Neural cell (in vitro differentiated cells): ENCODE results near the gene TFF2. TPM values are rescaled to one million over a fixed set of nuclear protein-coding genes. Genes with fewer than 3 reads are reported as not detected.

Experiments
- H2AFZ ChIP-seq: fragments of 200-600, 300-800 bp; sonication (generic), shearing (Covaris generic); 2 replicates; pipeline ENCODE4 v1.6.0; 2014; ENCODE audit warnings: low read depth, mild to moderate bottlenecking, antibody characterized with exemption, low read length, moderate library complexity
- H3F3A ChIP-seq: fragments of 200-600 bp; shearing (Covaris generic); 2 replicates; pipeline ENCODE4 v1.6.1; 2016; ENCODE audit warnings: mild to moderate bottlenecking, moderate library complexity, mixed read lengths, antibody characterized with exemption, low read length; ENCODE audit not compliant: insufficient read depth, poor library complexity, severe bottlenecking
- H3K27ac ChIP-seq: fragments of 200-600, 300-800 bp; sonication (generic), shearing (Covaris generic); 2 replicates; pipeline ENCODE4 v1.5.1; 2014; ENCODE audit warnings: mild to moderate bottlenecking, low read length, moderate library complexity
- H3K27me3 ChIP-seq: fragments of 300-800, 200-600 bp; sonication (generic), shearing (Covaris generic); 2 replicates; pipeline ENCODE4 v1.6.0; 2014; ENCODE audit warnings: mild to moderate bottlenecking, low read depth, low read length, moderate library complexity; ENCODE audit not compliant: insufficient read depth
- H3K36me3 ChIP-seq: fragments of 300-800, 200-600 bp; sonication (generic), shearing (Covaris generic); 2 replicates; pipeline ENCODE4 v1.5.1; 2014; ENCODE audit warnings: mild to moderate bottlenecking, antibody characterized with exemption, low read length, moderate library complexity; ENCODE audit not compliant: insufficient read depth
- H3K4me2 ChIP-seq: fragments of 300-800, 200-600 bp; sonication (generic), shearing (Covaris generic); 2 replicates; pipeline ENCODE4 v1.6.0; 2014; ENCODE audit warnings: mild to moderate bottlenecking, low read length
- H3K4me3 ChIP-seq: fragments of 300-800, 200-600 bp; sonication (generic), shearing (Covaris generic); 2 replicates; pipeline ENCODE4 v1.5.1; 2014; ENCODE audit warnings: mild to moderate bottlenecking, low read length, moderate library complexity
- H3K79me2 ChIP-seq: fragments of 200-600 bp; shearing (Covaris generic); replicated peaks from 2 replicates; pipeline ENCODE4 v1.6.0; 2014; ENCODE audit warnings: mild to moderate bottlenecking, low read length, moderate library complexity; ENCODE audit not compliant: insufficient read depth
- H3K9ac ChIP-seq: fragments of 300-800, 200-600 bp; sonication (generic), shearing (Covaris generic); 2 replicates; pipeline ENCODE4 v1.6.1; 2016; ENCODE audit warnings: mild to moderate bottlenecking, low read length, mixed read lengths
- H3K9me2 ChIP-seq: fragments of 200-600 bp; shearing (Covaris generic); 2 replicates; pipeline ENCODE4 v1.6.1; 2016; ENCODE audit warnings: mild to moderate bottlenecking, low read length, mixed read lengths; ENCODE audit not compliant: insufficient read depth
- H3K9me3 ChIP-seq: fragments of 200-600, 300-800 bp; sonication (generic), shearing (Covaris generic); 2 replicates; pipeline ENCODE4 v1.6.1; 2016; ENCODE audit warnings: mild to moderate bottlenecking, mixed run types, low read length, moderate library complexity, mixed read lengths
- H4K20me1 ChIP-seq: fragments of 200-600 bp; shearing (Covaris generic); 2 replicates; pipeline ENCODE4 v1.6.1; 2016; ENCODE audit warnings: mild to moderate bottlenecking, mixed run types; ENCODE audit not compliant: insufficient read depth
- EP300 ChIP-seq: fragments of 450-650 bp; conservative IDR thresholded peaks from 2 replicates; pipeline ENCODE4 v1.6.1; 2014; ENCODE audit warnings: antibody characterized with exemption, mild to moderate bottlenecking, moderate library complexity; ENCODE audit not compliant: poor library complexity, severe bottlenecking
- EZH2 ChIP-seq: fragments of 200-600, 300-800 bp; shearing (Covaris generic), sonication (generic); IDR thresholded peaks from 2 replicates; pipeline ENCODE4 v1.6.1; 2014; ENCODE audit warnings: antibody characterized with exemption, low read length, borderline replicate concordance, mild to moderate bottlenecking; ENCODE audit not compliant: insufficient read depth, poor library complexity, severe bottlenecking
- MXI1 ChIP-seq: fragments of 450-650 bp; conservative IDR thresholded peaks from 2 replicates; pipeline ENCODE4 v1.6.1; 2014; ENCODE audit warnings: antibody characterized with exemption, mild to moderate bottlenecking; ENCODE audit not compliant: poor library complexity, severe bottlenecking
- RAD21 ChIP-seq: fragments of 450-650 bp; conservative IDR thresholded peaks from 2 replicates; pipeline ENCODE4 v1.6.1; 2014; ENCODE audit warnings: antibody characterized with exemption, mild to moderate bottlenecking, moderate library complexity
- SMC3 ChIP-seq: fragments of 450-650 bp; conservative IDR thresholded peaks from 2 replicates; pipeline ENCODE4 v1.6.1; 2014; ENCODE audit warnings: antibody characterized with exemption, mild to moderate bottlenecking, moderate library complexity; ENCODE audit not compliant: poor library complexity
- polyA plus RNA-seq: library from polyadenylated mRNA; depleted of rRNA; stranded (reverse); fragments of >200 nt; gene quantifications from 2 replicates; pipeline ENCODE4 v1.2.3, GENCODE V29; 2014
- TF ChIP-seq, protein P1 (sequence below): IDR thresholded peaks from 2 replicates; pipeline ENCODE4 v1.6.1; 2012; ENCODE audit warnings: borderline replicate concordance
- TF ChIP-seq, protein P2 (sequence below): fragments of 450-650 bp; IDR thresholded peaks from 2 replicates; pipeline ENCODE4 v1.5.1; 2014; ENCODE audit warnings: antibody characterized with exemption, mild to moderate bottlenecking, moderate library complexity; ENCODE audit not compliant: poor library complexity, severe bottlenecking

TFF2 gene
- polyA plus RNA-seq, 1 donor from 2014 or later: not detected

DNA sequence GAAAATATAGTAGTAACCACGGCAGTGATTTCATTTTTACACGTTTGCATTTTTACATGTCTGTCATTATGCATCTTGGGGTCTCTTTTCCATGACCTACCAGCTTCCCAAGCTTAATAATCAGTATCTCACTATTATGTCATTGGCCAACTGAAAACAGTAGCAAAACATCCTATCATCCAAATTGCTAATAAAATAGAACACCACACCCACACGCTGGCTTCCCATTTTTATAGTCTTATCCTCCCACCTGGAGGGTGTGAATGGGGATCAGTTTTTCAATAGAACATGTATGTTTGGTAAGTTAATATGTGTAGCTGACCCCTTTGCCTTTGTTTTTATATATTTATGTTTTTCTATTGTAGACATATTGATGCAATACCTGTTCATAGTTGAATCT lies 47.4 kb downstream of the TFF2 start:
- Histone ChIP-seq H3K27me3 (no peaks in the 10 kb centered on the region), H3K79me2 (no peaks in the 10 kb centered on the region), H2AFZ (no peak overlapping the region), H3K4me3 (no peak overlapping the region), H3K4me2 (no peak overlapping the region), H3K9ac (no peak overlapping the region), H3K27ac (no peak overlapping the region), H3K36me3 (no peaks in the 10 kb centered on the region), H3F3A (no peaks in the 10 kb centered on the region), H4K20me1 (no peaks in the 10 kb centered on the region), H3K9me3 (no peaks in the 10 kb centered on the region), H3K9me2 (no peaks in the 10 kb centered on the region)
- TF ChIP-seq MXI1 (no peak), EZH2 (no peak), RAD21 (no peak), EP300 (no peak)
- TF ChIP-seq, protein P1, sequence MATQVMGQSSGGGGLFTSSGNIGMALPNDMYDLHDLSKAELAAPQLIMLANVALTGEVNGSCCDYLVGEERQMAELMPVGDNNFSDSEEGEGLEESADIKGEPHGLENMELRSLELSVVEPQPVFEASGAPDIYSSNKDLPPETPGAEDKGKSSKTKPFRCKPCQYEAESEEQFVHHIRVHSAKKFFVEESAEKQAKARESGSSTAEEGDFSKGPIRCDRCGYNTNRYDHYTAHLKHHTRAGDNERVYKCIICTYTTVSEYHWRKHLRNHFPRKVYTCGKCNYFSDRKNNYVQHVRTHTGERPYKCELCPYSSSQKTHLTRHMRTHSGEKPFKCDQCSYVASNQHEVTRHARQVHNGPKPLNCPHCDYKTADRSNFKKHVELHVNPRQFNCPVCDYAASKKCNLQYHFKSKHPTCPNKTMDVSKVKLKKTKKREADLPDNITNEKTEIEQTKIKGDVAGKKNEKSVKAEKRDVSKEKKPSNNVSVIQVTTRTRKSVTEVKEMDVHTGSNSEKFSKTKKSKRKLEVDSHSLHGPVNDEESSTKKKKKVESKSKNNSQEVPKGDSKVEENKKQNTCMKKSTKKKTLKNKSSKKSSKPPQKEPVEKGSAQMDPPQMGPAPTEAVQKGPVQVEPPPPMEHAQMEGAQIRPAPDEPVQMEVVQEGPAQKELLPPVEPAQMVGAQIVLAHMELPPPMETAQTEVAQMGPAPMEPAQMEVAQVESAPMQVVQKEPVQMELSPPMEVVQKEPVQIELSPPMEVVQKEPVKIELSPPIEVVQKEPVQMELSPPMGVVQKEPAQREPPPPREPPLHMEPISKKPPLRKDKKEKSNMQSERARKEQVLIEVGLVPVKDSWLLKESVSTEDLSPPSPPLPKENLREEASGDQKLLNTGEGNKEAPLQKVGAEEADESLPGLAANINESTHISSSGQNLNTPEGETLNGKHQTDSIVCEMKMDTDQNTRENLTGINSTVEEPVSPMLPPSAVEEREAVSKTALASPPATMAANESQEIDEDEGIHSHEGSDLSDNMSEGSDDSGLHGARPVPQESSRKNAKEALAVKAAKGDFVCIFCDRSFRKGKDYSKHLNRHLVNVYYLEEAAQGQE: no peak
- TF ChIP-seq, protein P2, sequence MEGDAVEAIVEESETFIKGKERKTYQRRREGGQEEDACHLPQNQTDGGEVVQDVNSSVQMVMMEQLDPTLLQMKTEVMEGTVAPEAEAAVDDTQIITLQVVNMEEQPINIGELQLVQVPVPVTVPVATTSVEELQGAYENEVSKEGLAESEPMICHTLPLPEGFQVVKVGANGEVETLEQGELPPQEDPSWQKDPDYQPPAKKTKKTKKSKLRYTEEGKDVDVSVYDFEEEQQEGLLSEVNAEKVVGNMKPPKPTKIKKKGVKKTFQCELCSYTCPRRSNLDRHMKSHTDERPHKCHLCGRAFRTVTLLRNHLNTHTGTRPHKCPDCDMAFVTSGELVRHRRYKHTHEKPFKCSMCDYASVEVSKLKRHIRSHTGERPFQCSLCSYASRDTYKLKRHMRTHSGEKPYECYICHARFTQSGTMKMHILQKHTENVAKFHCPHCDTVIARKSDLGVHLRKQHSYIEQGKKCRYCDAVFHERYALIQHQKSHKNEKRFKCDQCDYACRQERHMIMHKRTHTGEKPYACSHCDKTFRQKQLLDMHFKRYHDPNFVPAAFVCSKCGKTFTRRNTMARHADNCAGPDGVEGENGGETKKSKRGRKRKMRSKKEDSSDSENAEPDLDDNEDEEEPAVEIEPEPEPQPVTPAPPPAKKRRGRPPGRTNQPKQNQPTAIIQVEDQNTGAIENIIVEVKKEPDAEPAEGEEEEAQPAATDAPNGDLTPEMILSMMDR: no peak

DNA sequence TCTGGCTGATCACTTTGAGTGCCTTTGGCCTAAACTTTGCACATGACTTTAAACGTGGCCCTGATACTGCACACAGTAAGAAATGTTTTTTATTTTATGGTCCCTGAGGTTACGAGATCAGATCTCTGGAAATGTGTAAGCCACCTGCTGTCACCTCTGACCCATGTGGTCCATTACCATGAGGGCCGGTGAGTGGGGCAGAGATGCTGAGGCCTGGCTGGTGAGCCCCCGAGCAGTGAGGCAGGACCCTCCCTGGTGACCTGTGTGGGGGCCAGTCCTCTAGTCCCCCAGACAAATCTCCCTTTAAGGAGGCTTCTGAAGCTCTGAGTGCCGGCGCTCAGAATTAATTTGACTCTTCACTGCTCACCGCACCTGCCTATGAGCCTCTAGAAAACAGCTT lies 48.0 kb downstream of the TFF2 start:
- no peaks in the 10 kb centered on the region for H3F3A ChIP-seq
- H3K27ac ChIP-seq: no peak overlapping the region
- no peak overlapping the region for H3K4me2 ChIP-seq
- no peaks in the 10 kb centered on the region for H3K9me2 ChIP-seq
- no peaks in the 10 kb centered on the region for H3K27me3 ChIP-seq
- TF ChIP-seq SMC3: no peak
- no peak for TF ChIP-seq MXI1
- TF ChIP-seq RAD21: no peak
- TF ChIP-seq, protein P1: no peak
- H3K9me3 ChIP-seq: no peaks in the 10 kb centered on the region
- H3K36me3 ChIP-seq: no peaks in the 10 kb centered on the region
- H3K79me2 ChIP-seq: no peaks in the 10 kb centered on the region
- H4K20me1 ChIP-seq: no peaks in the 10 kb centered on the region
- no peak overlapping the region for H3K9ac ChIP-seq
- no peak overlapping the region for H2AFZ ChIP-seq
- no peak overlapping the region for H3K4me3 ChIP-seq
